ENCODE results near the gene PIGQ.

Gene PIGQ

DNA sequence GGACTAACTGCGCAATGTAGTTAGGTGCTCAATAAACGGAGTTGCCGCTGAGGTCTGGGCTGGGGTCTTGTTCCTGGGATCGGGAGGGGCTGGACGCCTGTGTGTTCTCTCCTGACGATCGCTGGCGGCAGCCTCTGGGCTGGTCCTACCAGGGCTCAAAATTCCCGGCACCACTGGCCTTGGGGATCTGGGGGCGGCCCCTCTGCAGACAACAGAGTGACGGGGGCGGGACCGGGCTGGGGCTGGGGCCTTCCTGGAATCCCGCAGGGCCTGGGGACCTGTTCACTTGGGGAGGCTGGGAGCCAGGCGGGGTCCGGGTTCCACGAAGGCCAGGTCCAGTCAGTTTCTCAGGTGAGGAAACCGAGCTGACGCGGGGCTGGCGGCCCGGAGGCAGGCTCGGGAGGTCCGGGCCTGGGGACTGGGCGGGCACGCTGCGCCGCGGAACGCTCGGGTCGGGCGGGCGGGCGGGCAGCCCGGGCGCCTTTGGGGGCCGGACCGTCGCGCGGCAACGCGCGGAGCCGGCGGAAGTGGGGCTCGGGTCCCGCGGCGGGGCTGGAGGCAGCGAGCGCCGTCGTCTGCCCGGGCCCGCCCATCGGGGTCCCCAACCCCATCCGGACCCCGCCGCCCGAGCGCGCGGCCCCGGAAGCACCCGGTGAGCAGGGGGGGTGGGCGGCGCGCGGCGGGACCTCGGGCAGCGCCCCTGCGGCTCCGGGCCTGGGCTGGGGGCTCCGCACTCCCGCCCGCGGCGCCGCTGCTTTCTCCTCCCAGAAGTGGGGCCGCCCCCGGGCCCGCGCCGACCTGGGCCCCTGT is at the start of gene PIGQ:
PIGQ (plus strand) TSS at position 524 of the 810 bp plus-strand sequence. CDS start 4,107 bp downstream, outside the sequence.
- peak; percentile 79 for DNase-seq (ENCODE audit: insufficient read length, low spot score)
- FAIRE-seq = no peak

DNA sequence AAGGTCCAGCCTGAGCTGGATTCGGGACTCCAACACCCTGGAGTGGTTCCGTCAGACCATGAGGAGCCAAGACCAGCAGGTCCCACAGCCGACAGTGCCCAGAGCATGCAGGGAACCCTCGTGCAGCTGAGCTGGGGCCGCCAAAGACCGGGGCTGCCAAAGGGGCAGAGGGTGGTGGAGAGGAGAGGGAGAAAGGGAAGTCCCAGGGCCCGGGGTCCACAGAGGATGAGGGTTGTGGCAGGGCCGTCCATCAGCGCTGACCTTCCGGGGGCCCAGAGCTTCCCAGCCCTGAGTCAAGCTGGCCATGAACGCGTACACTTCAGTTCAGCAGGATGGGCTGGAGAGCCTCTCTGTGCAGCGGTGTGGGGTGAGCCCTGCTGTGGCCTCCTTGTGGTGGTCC is 48.9 kb upstream of the PIGQ start:
- DNase-seq (ENCODE audit: insufficient read length, low spot score) (no peak), FAIRE-seq (no peak)

- FAIRE-seq (no peak), DNase-seq (ENCODE audit: insufficient read length, low spot score) (no peak)
These were observed 48.2 kb upstream of the PIGQ start for GRCh38 chr16:521381-522210.

DNA sequence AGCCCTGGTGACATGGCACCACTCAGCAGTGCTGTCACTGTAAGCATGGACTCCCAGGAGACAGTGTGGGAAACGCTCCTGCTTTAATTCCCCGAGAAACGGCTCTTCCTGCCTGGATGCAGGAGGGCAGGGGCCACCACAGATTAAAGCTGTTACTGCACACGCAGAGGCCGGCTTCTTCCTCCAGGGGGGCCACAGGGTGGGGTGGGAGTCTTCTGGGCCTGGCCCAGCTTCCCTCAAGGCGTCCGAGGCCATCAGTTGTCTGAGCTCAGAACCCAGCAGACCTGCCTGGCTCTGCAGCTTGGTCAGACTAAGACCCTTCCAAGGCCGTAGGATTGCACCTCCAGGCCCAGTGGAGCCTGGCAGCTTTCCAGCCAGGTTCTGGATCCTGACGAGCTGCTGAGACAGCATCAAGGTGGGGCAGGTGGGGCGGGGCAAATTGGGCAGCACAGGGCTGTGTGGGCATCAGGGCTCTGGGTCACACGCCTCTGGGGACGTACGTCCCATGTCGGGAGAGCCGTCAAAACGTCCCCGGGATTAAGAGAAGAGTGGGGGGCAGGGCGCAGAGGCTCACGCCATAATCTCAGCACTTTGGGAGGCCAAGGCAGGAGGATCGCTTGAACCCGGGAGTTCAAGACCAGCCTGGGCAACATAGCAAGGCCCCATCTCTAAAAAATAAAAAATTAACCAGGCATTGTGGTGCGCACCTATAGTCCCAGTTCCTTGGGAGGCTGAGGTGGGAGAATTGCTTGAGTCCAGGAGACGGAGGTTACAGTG is 47.3 kb upstream of the PIGQ start:
- DNase-seq (ENCODE audit: insufficient read length, low spot score) (no peak), FAIRE-seq (no peak)

GRCh38 chr16:523097-523741 is 46.5 kb upstream of the PIGQ start:
- FAIRE-seq (no peak), DNase-seq (ENCODE audit: insufficient read length, low spot score) (no peak)

DNA sequence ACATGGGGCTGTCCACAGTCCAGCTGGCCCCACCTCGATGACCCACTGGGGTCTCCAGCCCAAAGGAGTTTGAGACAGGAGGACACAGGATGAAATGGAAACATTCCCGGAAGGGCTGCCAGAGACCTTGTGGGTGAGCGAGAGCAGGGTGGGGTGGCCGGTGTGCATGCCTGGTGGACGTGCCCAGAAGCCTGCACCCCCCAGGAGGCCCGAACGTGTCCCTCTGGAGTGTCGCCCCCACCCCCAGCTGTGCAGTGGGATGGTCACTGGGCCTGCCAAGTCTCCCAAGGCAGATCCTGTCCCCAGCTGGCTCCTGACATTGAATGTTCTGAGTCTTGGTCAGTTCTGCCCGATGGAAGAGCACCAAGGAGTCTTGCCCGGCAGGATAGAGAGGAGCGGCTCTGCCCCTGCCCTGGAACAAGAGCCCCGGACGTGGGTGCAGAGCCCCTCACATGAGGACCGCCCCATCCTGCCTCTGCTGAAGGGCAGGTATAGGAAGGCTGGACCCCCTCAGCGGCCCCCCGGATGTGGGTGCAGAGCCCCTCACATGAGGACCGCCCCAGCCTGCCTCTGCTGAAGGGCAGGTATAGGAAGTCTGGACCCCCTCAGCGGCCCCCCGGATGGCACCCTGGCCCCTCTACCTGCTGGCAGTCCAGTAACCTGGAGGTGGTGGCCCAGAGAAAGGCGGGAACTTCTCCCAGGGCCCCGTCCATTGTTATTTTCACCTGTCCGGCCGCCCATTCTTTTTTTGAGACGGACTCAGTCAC is 45.3 kb upstream of the PIGQ start:
- DNase-seq (ENCODE audit: insufficient read length, low spot score) (no peak), FAIRE-seq (no peak)

DNA sequence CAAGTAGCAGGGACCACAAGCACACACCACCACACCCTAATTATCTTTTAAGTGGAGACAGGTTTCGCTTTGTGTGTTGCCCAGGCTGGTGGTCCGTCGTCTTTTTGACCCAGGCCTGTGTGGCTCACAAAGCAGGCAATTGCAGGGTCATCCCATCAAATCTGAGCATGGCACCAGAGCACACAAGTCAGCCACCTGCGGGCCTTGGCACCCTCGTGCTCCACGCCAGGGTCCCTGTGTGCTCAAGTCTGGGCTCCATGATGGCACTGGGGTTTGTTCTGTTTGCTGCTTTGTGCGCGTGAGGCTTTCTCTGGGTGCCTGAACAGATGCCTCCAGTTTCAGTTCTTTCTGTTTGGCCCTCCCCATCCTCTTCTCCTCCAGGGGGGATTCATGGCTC is 44.6 kb upstream of the PIGQ start:
- FAIRE-seq (no peak), DNase-seq (ENCODE audit: insufficient read length, low spot score) (no peak)

GRCh38 chr16:525520-526180 is 44.1 kb upstream of the PIGQ start:
- FAIRE-seq = peak; percentile 55
- DNase-seq (ENCODE audit: insufficient read length, low spot score) = peak; percentile 68

DNA sequence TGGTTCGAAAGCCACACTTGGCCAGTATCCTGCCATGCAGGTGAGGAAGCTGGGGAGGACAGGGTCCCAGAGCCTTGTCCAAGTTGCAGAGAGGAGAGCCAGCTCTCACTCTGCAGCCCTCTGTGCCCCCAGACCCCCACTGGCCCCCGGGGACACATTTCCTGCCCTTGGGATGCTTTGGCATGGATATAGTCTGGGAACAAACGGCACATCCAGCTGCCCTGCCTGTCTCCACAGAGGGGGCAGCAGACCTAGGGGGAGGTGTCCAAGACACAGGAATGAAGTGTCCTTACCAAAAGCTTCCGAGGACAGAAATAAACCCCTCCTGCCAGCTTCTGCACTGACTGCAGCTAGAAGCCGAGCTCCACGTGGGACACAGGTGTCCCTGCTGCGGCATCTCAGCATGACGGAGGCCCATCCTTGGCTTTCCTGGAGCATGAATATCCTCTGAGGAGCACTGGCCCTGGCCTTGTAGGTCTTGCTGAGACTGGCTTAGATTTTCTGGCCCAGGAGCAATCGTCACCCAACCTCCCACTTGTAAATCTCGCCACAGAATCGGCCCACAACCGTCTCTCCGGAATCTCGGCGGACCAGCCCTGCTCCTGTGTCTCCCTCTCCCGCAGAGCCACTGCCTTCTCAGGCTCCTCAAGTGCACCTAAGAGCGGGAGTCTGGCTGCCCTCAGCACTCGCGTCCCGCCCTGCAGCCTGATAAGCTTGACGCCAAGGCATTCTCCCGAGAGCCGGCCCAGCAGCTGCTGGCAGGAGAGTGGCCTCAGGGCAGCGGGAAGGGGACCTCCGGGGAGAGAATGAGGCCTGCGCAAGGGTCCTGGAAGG is 43.4 kb upstream of the PIGQ start:
- DNase-seq (ENCODE audit: insufficient read length, low spot score) = no peak
- no peak for FAIRE-seq

DNA sequence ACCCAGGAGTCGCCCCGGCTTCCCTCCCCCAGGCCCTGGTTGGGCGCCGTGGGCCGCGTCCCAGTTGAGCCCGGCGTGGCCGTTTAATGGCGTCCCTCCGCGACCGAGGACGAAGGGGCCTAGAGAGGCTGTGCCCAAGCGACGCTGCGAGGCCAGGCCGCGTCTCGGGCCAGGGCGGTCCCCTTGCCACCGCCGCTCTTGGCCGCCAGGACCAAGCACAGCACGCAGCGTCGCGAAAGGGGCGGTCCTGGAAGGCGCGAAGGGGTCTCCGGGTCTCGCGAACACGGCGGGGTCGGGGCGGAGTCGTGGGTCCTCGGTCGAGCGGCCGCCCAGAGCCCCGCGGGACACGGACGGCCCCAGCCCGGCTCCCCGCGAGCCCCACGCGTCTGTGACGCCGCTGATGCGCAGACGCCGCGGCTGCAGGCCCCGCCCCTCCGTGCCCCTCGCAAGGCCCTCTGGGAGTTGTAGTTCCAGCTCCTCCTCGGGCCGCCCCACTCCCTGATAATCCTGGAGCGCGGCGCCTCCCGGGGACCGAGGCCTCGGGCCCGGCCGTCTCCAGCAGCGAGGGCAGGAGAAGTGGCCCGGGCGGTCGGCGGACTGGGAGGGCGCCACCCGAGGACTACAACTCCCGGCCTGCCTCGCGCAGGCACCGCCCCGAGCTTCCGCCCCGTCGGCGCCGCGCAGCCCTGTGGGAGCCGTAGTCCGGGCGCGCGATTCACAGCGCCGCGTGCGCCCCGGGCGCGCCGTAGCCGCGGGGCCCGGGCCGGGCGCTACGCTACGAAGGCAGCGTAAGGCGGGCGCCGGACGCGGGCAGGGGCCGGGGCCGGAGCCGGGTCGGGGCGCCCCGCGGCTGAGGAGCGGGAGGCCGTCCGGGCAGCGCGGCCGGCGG is 42.5 kb upstream of the PIGQ start, which contains the start of gene CAPN15:
CAPN15 (plus strand) TSS at position 698 of the 889 bp plus-strand sequence. CDS start 19,127 bp downstream, outside the sequence.
- FAIRE-seq (peak; percentile 75), DNase-seq (ENCODE audit: insufficient read length, low spot score) (peak; percentile 78)

DNA sequence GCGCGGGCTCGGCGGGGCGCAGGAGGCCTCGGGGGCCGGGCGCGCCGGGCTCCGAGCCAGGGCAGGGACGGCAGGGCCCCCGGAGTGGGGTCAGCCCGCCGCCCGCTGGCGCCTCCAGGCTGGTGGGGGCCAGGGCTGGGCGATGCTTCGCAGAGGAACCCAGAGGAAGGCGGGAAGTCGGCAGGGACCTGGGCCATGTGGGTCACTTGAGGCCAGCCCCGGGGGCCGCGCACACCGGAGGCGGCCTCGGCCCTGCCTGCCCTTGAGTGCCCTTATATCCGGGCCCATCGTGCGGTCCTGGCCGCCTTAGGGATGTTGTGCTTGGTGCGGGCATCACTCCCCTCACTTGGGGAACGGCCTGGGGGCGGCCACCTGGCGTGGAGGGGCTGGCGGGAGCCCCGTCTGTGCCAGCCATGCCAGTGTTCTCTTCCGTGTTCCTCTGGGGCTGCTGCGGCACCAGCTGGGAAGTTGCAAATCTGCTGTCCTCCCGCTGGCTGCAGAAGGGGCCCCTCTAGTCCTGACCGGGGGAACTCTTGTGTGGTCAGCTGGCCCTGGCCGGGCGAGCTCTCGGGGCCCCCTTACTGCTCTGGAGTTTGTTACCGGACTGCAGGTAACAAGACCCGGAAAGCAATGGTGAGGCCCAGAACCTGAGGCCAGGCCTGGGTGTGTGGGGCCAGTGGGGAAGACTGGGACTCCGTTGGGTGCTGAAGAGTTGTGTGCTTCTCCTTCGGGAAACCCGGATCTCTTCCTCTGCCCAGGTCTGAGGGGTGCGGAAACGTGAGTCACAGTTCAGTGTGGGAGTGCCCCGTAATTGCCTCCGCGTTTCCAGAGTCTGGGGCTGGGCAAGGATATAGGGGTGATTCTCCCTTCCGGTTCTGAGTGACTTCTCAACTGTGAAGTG is 41.4 kb upstream of the PIGQ start:
- no peak for FAIRE-seq
- peak; percentile 68 for DNase-seq (ENCODE audit: insufficient read length, low spot score)

- DNase-seq (ENCODE audit: insufficient read length, low spot score) (no peak), FAIRE-seq (no peak)
These were observed 40.7 kb upstream of the PIGQ start for GRCh38 chr16:529012-529575.

- no peak for DNase-seq (ENCODE audit: insufficient read length, low spot score)
These were observed 39.5 kb upstream of the PIGQ start for GRCh38 chr16:530111-530817.

GRCh38 chr16:531494-532125 is 38.2 kb upstream of the PIGQ start:
- DNase-seq (ENCODE audit: insufficient read length, low spot score) = no peak
- FAIRE-seq = no peak

More at GRCh38 chr16:530111-530817, 39.5 kb upstream of the PIGQ start:
- FAIRE-seq = no peak
